Measurements from ENCODE around the gene CD99. TPM values are rescaled to one million over a fixed set of nuclear protein-coding genes. Genes with fewer than 3 reads are reported as not detected.

CD99 gene
- total RNA-seq, 1 donor from 2014 or later: 282 TPM

- no peak overlapping the region for H3K4me3 ChIP-seq
- H3K27ac ChIP-seq: no peak overlapping the region
- peaks cover 0 to 36% of the 10 kb centered on the region in 2 donors for H3K36me3 ChIP-seq
- no peaks in the 10 kb centered on the region for H3K9me3 ChIP-seq
- no peaks in the 10 kb centered on the region for H3K4me1 ChIP-seq
- intact Hi-C loops (cut with DNase I): no loop called here
- DNase-seq (ENCODE audit: extremely low spot score in 2 of 2): no peak
- no peaks in the 10 kb centered on the region for H3K27me3 ChIP-seq
- TF ChIP-seq POLR2A (IDR thresholded peaks at IDR 0.05): no peak
- TF ChIP-seq POLR2AphosphoS5 (IDR thresholded peaks at IDR 0.05; ENCODE audit: insufficient read depth in 1 of 2, low read depth in 1 of 2): no peak
- no peak for TF ChIP-seq CTCF (IDR thresholded peaks at IDR 0.05)
Measured at GRCh38 chrX:2732076-2732475, 41.0 kb downstream of the CD99 start.

DNA sequence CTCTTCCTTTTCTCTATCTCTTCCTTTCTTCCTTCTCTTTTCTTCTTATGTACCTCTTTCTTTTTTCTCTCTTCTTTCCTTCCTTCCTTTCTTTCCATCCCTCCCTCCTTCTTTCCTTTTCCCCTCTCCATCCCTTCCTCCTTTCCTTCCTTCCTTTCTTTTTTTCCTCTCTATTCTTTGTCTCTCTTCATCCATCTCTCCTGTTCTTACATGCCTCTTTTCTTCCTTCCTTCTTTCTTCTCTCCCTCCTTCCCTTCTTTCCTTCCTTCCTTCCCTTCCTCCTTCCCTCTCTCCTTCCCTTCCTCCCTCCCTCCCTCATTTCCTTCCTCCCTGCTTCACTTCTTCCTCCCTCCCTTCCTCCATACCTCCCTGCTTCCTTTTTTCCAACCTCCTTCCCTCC, 41.6 kb downstream of the CD99 start:
- H3K4me3 ChIP-seq: no peak overlapping the region
- H3K27ac ChIP-seq: no peak overlapping the region
- intact Hi-C loops (cut with DNase I): no loop called here
- H3K4me1 ChIP-seq: no peaks in the 10 kb centered on the region
- H3K27me3 ChIP-seq: no peaks in the 10 kb centered on the region
- no peak for TF ChIP-seq POLR2AphosphoS5 (IDR thresholded peaks at IDR 0.05; ENCODE audit: insufficient read depth in 1 of 2, low read depth in 1 of 2)
- no peak for TF ChIP-seq CTCF (IDR thresholded peaks at IDR 0.05)
- TF ChIP-seq POLR2A (IDR thresholded peaks at IDR 0.05): no peak
- no peaks in the 10 kb centered on the region for H3K9me3 ChIP-seq
- H3K36me3 ChIP-seq: peaks cover 0 to 31% of the 10 kb centered on the region in 2 donors
- DNase-seq (ENCODE audit: extremely low spot score in 2 of 2): no peak

DNA sequence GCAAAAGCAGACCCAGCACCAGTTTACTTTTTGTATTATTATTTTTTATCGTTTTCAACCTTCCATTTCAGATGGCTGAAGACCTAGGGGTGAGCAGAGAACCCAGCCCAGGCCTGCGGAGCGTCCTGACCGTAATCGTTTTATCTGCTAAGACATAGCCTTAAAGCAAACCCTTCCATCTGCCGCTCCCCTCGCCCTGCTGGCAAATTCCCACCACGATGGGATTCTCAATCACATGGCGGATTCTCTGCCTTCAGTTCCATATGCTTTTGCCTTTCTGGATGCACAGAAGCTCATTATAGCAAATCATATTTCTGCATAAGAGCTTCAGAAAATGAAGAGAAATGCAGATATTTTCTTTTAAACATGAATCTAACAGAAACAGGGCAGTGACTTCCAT, 42.2 kb downstream of the CD99 start:
- Histone ChIP-seq H3K36me3 (peaks cover 0 to 31% of the 10 kb centered on the region in 2 donors), H3K4me1 (no peaks in the 10 kb centered on the region), H3K9me3 (no peaks in the 10 kb centered on the region), H3K4me3 (no peak overlapping the region), H3K27ac (no peak overlapping the region), H3K27me3 (no peaks in the 10 kb centered on the region)
- intact Hi-C loops (cut with DNase I): no loop called here
- DNase-seq (ENCODE audit: extremely low spot score in 2 of 2): no peak
- TF ChIP-seq POLR2AphosphoS5 (IDR thresholded peaks at IDR 0.05; ENCODE audit: insufficient read depth in 1 of 2, low read depth in 1 of 2): no peak
- TF ChIP-seq CTCF (IDR thresholded peaks at IDR 0.05): no peak
- no peak for TF ChIP-seq POLR2A (IDR thresholded peaks at IDR 0.05)

GRCh38 chrX:2735270-2735669, 44.2 kb downstream of the CD99 start:
- no peak for DNase-seq (ENCODE audit: extremely low spot score in 2 of 2)
- Histone ChIP-seq H3K27ac (no peak overlapping the region), H3K4me1 (no peaks in the 10 kb centered on the region), H3K27me3 (no peaks in the 10 kb centered on the region), H3K36me3 (peaks cover 3 to 27% of the 10 kb centered on the region in 2 donors), H3K4me3 (no peak overlapping the region), H3K9me3 (no peaks in the 10 kb centered on the region)
- intact Hi-C loops (cut with DNase I): no loop called here
- no peak for TF ChIP-seq POLR2AphosphoS5 (IDR thresholded peaks at IDR 0.05; ENCODE audit: insufficient read depth in 1 of 2, low read depth in 1 of 2)
- no peak for TF ChIP-seq POLR2A (IDR thresholded peaks at IDR 0.05)

GRCh38 chrX:2740672-2741071, 49.6 kb downstream of the CD99 start:
- H3K4me1 ChIP-seq: no peaks in the 10 kb centered on the region
- H3K27ac ChIP-seq: no peak overlapping the region
- intact Hi-C loops (cut with DNase I): no loop called here
- no peak for DNase-seq (ENCODE audit: extremely low spot score in 2 of 2)
- H3K27me3 ChIP-seq: no peaks in the 10 kb centered on the region
- H3K9me3 ChIP-seq: no peaks in the 10 kb centered on the region
- TF ChIP-seq POLR2A (IDR thresholded peaks at IDR 0.05) (no peak), CTCF (IDR thresholded peaks at IDR 0.05) (no peak), POLR2AphosphoS5 (IDR thresholded peaks at IDR 0.05; ENCODE audit: insufficient read depth in 1 of 2, low read depth in 1 of 2) (no peak)
- H3K36me3 ChIP-seq: peaks cover 4 to 38% of the 10 kb centered on the region in 2 donors
- H3K4me3 ChIP-seq: no peak overlapping the region

All from vagina (tissue), 2 donors.